Upper lobe of left lung (tissue), 4 donors: ENCODE measurements around the gene NCAPD3.

ENCODE experiments used
- CTCF ChIP-seq, 6 experiments: fragments of 450-650 bp in 4 of 6; fragments of 200-600 bp in 2 of 6; sonication (generic) in 2 of 6; IDR thresholded peaks; one replicate each; pipeline ENCODE4 v1.5.1; 2016 to 2019; ENCODE audit warnings: antibody characterized with exemption in 6 of 6
- POLR2A ChIP-seq, 4 donors: fragments of 450-650 bp; IDR thresholded peaks; one replicate each; pipeline ENCODE4 v1.5.1; 2016 to 2017; ENCODE audit warnings: antibody characterized with exemption in 4 of 4, mild to moderate bottlenecking in 2 of 4
- POLR2AphosphoS5 ChIP-seq, 2 donors: sonication (generic); formaldehyde crosslinking; IDR thresholded peaks; one replicate each; pipeline ENCODE4 v1.5.1; 2017; ENCODE audit warnings: antibody characterized with exemption in 2 of 2

GRCh38 chr11:134246100-134246499, 22.3 kb upstream of the NCAPD3 start:
- TF ChIP-seq CTCF (IDR thresholded peaks at IDR 0.05): no peak
- no peak for TF ChIP-seq POLR2A (IDR thresholded peaks at IDR 0.05)
- TF ChIP-seq POLR2AphosphoS5 (IDR thresholded peaks at IDR 0.05): no peak
